Glutamatergic neuron (in vitro differentiated cells): ENCODE measurements around the gene CEP112. TPM values are rescaled to one million over a fixed set of nuclear protein-coding genes. Genes with fewer than 3 reads are reported as not detected.

Source experiments
- DNase-seq: peaks from one replicate; pipeline ENCODE4 v3.0.0; 2022
- H3K27ac Mint-ChIP-seq: one replicate; pipeline ENCODE4 v1.8.0; 2020; ENCODE audit warnings: mild to moderate bottlenecking, mixed read lengths, inconsistent platforms; ENCODE audit not compliant: unreplicated experiment
- H3K27me3 Mint-ChIP-seq: one replicate; pipeline ENCODE4 v1.8.0; 2020; ENCODE audit warnings: mild to moderate bottlenecking, moderate library complexity, mixed read lengths, inconsistent platforms; ENCODE audit not compliant: unreplicated experiment
- H3K36me3 Mint-ChIP-seq: one replicate; pipeline ENCODE4 v1.8.0; 2020; ENCODE audit warnings: mild to moderate bottlenecking, mixed read lengths, inconsistent platforms; ENCODE audit not compliant: unreplicated experiment
- H3K4me1 Mint-ChIP-seq: one replicate; pipeline ENCODE4 v1.8.0; 2020; ENCODE audit warnings: mild to moderate bottlenecking, low read depth, mixed read lengths, inconsistent platforms; ENCODE audit not compliant: unreplicated experiment
- H3K4me3 Mint-ChIP-seq: one replicate; pipeline ENCODE4 v1.8.0; 2020; ENCODE audit warnings: mild to moderate bottlenecking, mixed read lengths, inconsistent platforms; ENCODE audit not compliant: unreplicated experiment
- H3K9me3 Mint-ChIP-seq: one replicate; pipeline ENCODE4 v1.8.0; 2020; ENCODE audit warnings: mild to moderate bottlenecking, moderate library complexity, mixed read lengths, inconsistent platforms; ENCODE audit not compliant: unreplicated experiment
- CTCF ChIP-seq: fragments of 200-600 bp; sonication (generic); IDR thresholded peaks from one replicate; pipeline ENCODE4 v1.5.0; 2021; ENCODE audit not compliant: partially characterized antibody, unreplicated experiment
- total RNA-seq: library from RNA; stranded (reverse); fragmentation: NEBNext Ultra II Directional; extraction: Animal tissue kit (Norgen Biotek cat#: 25700); gene quantifications from one replicate; pipeline ENCODE4 v1.2.1, GENCODE V29; 2021; ENCODE audit not compliant: unreplicated experiment

The CEP112 gene
- total RNA-seq, 1 donor from 2014 or later = 8.5 TPM

GRCh38 chr17:65626451-65626850, 565.5 kb downstream of the CEP112 start:
- DNase-seq = no peak
- Mint-ChIP-seq H3K27ac (no peak overlapping the region), H3K27me3 (no peaks in the 10 kb centered on the region), H3K36me3 (no peaks in the 10 kb centered on the region), H3K4me1 (no peaks in the 10 kb centered on the region), H3K4me3 (no peak overlapping the region), H3K9me3 (no peaks in the 10 kb centered on the region)
- no peak for TF ChIP-seq CTCF

GRCh38 chr17:65618516-65618915, 573.4 kb downstream of the CEP112 start:
- no peaks in the 10 kb centered on the region for H3K4me1 Mint-ChIP-seq

GRCh38 chr17:65617496-65617895, 574.4 kb downstream of the CEP112 start:
- H3K36me3 Mint-ChIP-seq = peaks cover 5% of the 10 kb centered on the region
- DNase-seq = no peak
- TF ChIP-seq CTCF = no peak
- H3K4me3 Mint-ChIP-seq = no peak overlapping the region
- H3K4me1 Mint-ChIP-seq = no peaks in the 10 kb centered on the region
- H3K9me3 Mint-ChIP-seq = no peaks in the 10 kb centered on the region
- no peak overlapping the region for H3K27ac Mint-ChIP-seq
- H3K27me3 Mint-ChIP-seq = peaks cover 3% of the 10 kb centered on the region

More at GRCh38 chr17:65618516-65618915, 573.4 kb downstream of the CEP112 start:
- H3K9me3 Mint-ChIP-seq = no peaks in the 10 kb centered on the region
- H3K36me3 Mint-ChIP-seq = peaks cover 5% of the 10 kb centered on the region
- no peak overlapping the region for H3K27ac Mint-ChIP-seq
- DNase-seq = no peak
- TF ChIP-seq CTCF = no peak
- no peaks in the 10 kb centered on the region for H3K27me3 Mint-ChIP-seq
- H3K4me3 Mint-ChIP-seq = no peak overlapping the region

GRCh38 chr17:65609749-65610148, 582.2 kb downstream of the CEP112 start:
- no peak overlapping the region for H3K27ac Mint-ChIP-seq
- DNase-seq = no peak
- no peaks in the 10 kb centered on the region for H3K36me3 Mint-ChIP-seq
- H3K4me3 Mint-ChIP-seq = no peak overlapping the region
- no peak for TF ChIP-seq CTCF
- peaks cover 5% of the 10 kb centered on the region for H3K27me3 Mint-ChIP-seq
- H3K9me3 Mint-ChIP-seq = peaks cover 3% of the 10 kb centered on the region
- no peaks in the 10 kb centered on the region for H3K4me1 Mint-ChIP-seq

GRCh38 chr17:65609286-65609685, 582.6 kb downstream of the CEP112 start:
- peaks cover 7% of the 10 kb centered on the region for H3K27me3 Mint-ChIP-seq
- no peak for DNase-seq
- no peaks in the 10 kb centered on the region for H3K4me1 Mint-ChIP-seq
- H3K36me3 Mint-ChIP-seq = no peaks in the 10 kb centered on the region
- no peak overlapping the region for H3K4me3 Mint-ChIP-seq
- H3K27ac Mint-ChIP-seq = no peak overlapping the region
- no peak for TF ChIP-seq CTCF
- H3K9me3 Mint-ChIP-seq = peaks cover 3% of the 10 kb centered on the region
